ENCODE measurements around the gene HCFC1R1.

Gene HCFC1R1

GRCh38 chr16:3049921-3050481 lies 26.3 kb upstream of the HCFC1R1 start:
- DNase-seq (ENCODE audit: low spot score) = peak; percentile 16
- in situ Hi-C loops (cut with MboI; ENCODE audit: low sequenced_read_pairs, unreplicated experiment) = no loop called here
- no peak for TF ChIP-seq CTCF (IDR thresholded peaks at IDR 0.05; ENCODE audit: borderline replicate concordance, control extremely low read depth, extremely low read depth, insufficient read depth, missing control alignments)

GRCh38 chr16:3047387-3047720 lies 23.6 kb upstream of the HCFC1R1 start:
- no peak for DNase-seq (ENCODE audit: low spot score)
- no peak for TF ChIP-seq CTCF (IDR thresholded peaks at IDR 0.05; ENCODE audit: borderline replicate concordance, control extremely low read depth, extremely low read depth, insufficient read depth, missing control alignments)
- in situ Hi-C loops (cut with MboI; ENCODE audit: low sequenced_read_pairs, unreplicated experiment) = no loop called here

- TF ChIP-seq CTCF (IDR thresholded peaks at IDR 0.05; ENCODE audit: borderline replicate concordance, control extremely low read depth, extremely low read depth, insufficient read depth, missing control alignments) = no peak
- DNase-seq (ENCODE audit: low spot score) = peak; percentile 59
- in situ Hi-C loops (cut with MboI; ENCODE audit: low sequenced_read_pairs, unreplicated experiment) = no loop called here
These were observed 23.1 kb upstream of the HCFC1R1 start for GRCh38 chr16:3046641-3047386.

GRCh38 chr16:3045758-3046640 lies 22.3 kb upstream of the HCFC1R1 start, which contains the start of gene MMP25:
MMP25 (plus strand) TSS chr16:3046561; CDS start chr16:3046918, 357 bp downstream.
- no peak for TF ChIP-seq CTCF (IDR thresholded peaks at IDR 0.05; ENCODE audit: borderline replicate concordance, control extremely low read depth, extremely low read depth, insufficient read depth, missing control alignments)
- in situ Hi-C loops (cut with MboI; ENCODE audit: low sequenced_read_pairs, unreplicated experiment) = no loop called here
- DNase-seq (ENCODE audit: low spot score) = peak; percentile 79

- in situ Hi-C loops (cut with MboI; ENCODE audit: low sequenced_read_pairs, unreplicated experiment) = no loop called here
- DNase-seq (ENCODE audit: low spot score) = no peak
- TF ChIP-seq CTCF (IDR thresholded peaks at IDR 0.05; ENCODE audit: borderline replicate concordance, control extremely low read depth, extremely low read depth, insufficient read depth, missing control alignments) = no peak
These were observed 21.0 kb upstream of the HCFC1R1 start for GRCh38 chr16:3044708-3045107.

GRCh38 chr16:3042376-3042775 lies 18.6 kb upstream of the HCFC1R1 start:
- in situ Hi-C loops (cut with MboI; ENCODE audit: low sequenced_read_pairs, unreplicated experiment) = no loop called here
- DNase-seq (ENCODE audit: low spot score) = no peak
- no peak for TF ChIP-seq CTCF (IDR thresholded peaks at IDR 0.05; ENCODE audit: borderline replicate concordance, control extremely low read depth, extremely low read depth, insufficient read depth, missing control alignments)
